B cell (primary cell): Measurements from ENCODE around the gene ACACB. TPM values are rescaled to one million over a fixed set of nuclear protein-coding genes. Genes with fewer than 3 reads are reported as not detected.

Experiments used
- ATAC-seq: fragments of 200-7000 bp; cut with Tn5 transposase; one replicate; pipeline ENCODE4 v1.10.0; 2021; ENCODE audit warnings: low read depth, mild to moderate bottlenecking, moderate number of reproducible peaks, moderate library complexity
- CTCF ChIA-PET: fragments of 350-600 bp; sonication (Branson Sonifier 250); formaldehyde crosslinking; loops from one replicate; lab custom pipeline; 2021; ENCODE audit warnings: antibody characterized with exemption, inconsistent platforms; lab: Charles Lee
- POLR2A ChIA-PET: fragments of 350-600 bp; sonication (Branson Sonifier 250); formaldehyde crosslinking; loops from one replicate; lab custom pipeline; 2021; ENCODE audit warnings: antibody characterized with exemption; lab: Charles Lee
- DNase-seq: peaks from one replicate; pipeline ENCODE4 v3.0.0; 2013
- H2AFZ ChIP-seq: 2 replicates; pipeline ENCODE4 v1.6.1; 2012; ENCODE audit warnings: mild to moderate bottlenecking, low read depth, low read length; ENCODE audit not compliant: insufficient read depth, poor library complexity, severe bottlenecking
- H3K27ac ChIP-seq, 2 donors: 1 replicate in 1 of 2; 2 replicates in 1 of 2; pipeline ENCODE4 v1.5.1; 2012 to 2013; ENCODE audit warnings: low read length in 2 of 2, mild to moderate bottlenecking in 2 of 2, moderate library complexity in 1 of 2
- H3K27me3 ChIP-seq, 4 experiments: fragments of 200-600 bp in 1 of 4; sonication (generic) in 1 of 4; replicated peaks in 1 of 4; 1 replicate in 2 of 4; 2 replicates in 2 of 4; pipeline versions ENCODE4 v1.6.1 to v1.7.0; 2013 to 2016; ENCODE audit warnings: low read length in 3 of 4, mild to moderate bottlenecking in 2 of 4, mixed read lengths in 1 of 4, moderate library complexity in 1 of 4; ENCODE audit not compliant: insufficient read depth in 4 of 4, control insufficient read depth in 3 of 4; ENCODE audit errors: control extremely low read depth in 1 of 4
- H3K36me3 ChIP-seq, 2 experiments: replicated peaks in 1 of 2; 1 replicate in 1 of 2; 2 replicates in 1 of 2; pipeline versions ENCODE4 v1.6.1 to v1.7.1; 2013; ENCODE audit warnings: low read length in 1 of 2; ENCODE audit not compliant: insufficient read depth in 2 of 2, control insufficient read depth in 1 of 2; ENCODE audit errors: control extremely low read depth in 1 of 2, extremely low read depth in 1 of 2
- H3K4me1 ChIP-seq, 2 donors: fragments of 200-600 bp in 1 of 2; sonication (generic) in 1 of 2; 1 replicate in 1 of 2; 2 replicates in 1 of 2; pipeline versions ENCODE4 v1.5.1 to v1.6.1; 2013 to 2017; ENCODE audit warnings: low read length in 2 of 2; ENCODE audit not compliant: control insufficient read depth in 2 of 2, insufficient read depth in 2 of 2
- H3K4me2 ChIP-seq: replicated peaks from 2 replicates; pipeline ENCODE3; 2012; ENCODE audit warnings: mild to moderate bottlenecking, low read depth, low read length; ENCODE audit not compliant: poor library complexity, severe bottlenecking
- H3K4me3 ChIP-seq, 5 experiments: fragments of 200-600 bp in 1 of 5; sonication (generic) in 1 of 5; 1 replicate in 3 of 5; 2 replicates in 2 of 5; pipeline versions ENCODE4 v1.5.1 to v1.7.0; 2011 to 2016; ENCODE audit warnings: low read length in 4 of 5, mild to moderate bottlenecking in 4 of 5, low read depth in 2 of 5, control low read depth in 1 of 5, moderate library complexity in 1 of 5; ENCODE audit not compliant: insufficient read depth in 1 of 5; ENCODE audit errors: control extremely low read depth in 1 of 5, extremely low read depth in 1 of 5
- H3K79me2 ChIP-seq: fragments of 200-600 bp; sonication (generic); one replicate; pipeline ENCODE4 v1.6.0; 2016; ENCODE audit warnings: low read length; ENCODE audit not compliant: control insufficient read depth, insufficient read depth
- H3K9ac ChIP-seq: fragments of 200-600 bp; sonication (generic); 2 replicates; pipeline ENCODE4 v1.6.1; 2017; ENCODE audit warnings: mild to moderate bottlenecking, low read length, moderate library complexity
- H3K9me3 ChIP-seq, 3 donors: one replicate each; pipeline versions ENCODE4 v1.6.1 to v1.7.1; 2013; ENCODE audit warnings: low read length in 2 of 3; ENCODE audit not compliant: control insufficient read depth in 2 of 3, insufficient read depth in 1 of 3; ENCODE audit errors: control extremely low read depth in 1 of 3
- H4K20me1 ChIP-seq: 2 replicates; pipeline ENCODE4 v1.6.0; 2012; ENCODE audit warnings: mild to moderate bottlenecking, low read length; ENCODE audit not compliant: insufficient read depth, control insufficient read depth, poor library complexity, severe bottlenecking
- H3K27ac Mint-ChIP-seq: one replicate; pipeline ENCODE4 v1.8.0; 2021; ENCODE audit warnings: mixed read lengths
- H3K27me3 Mint-ChIP-seq: one replicate; pipeline ENCODE4 v1.8.0; 2021; ENCODE audit warnings: mixed read lengths
- H3K4me1 Mint-ChIP-seq: one replicate; pipeline ENCODE4 v1.8.0; 2021; ENCODE audit warnings: mixed read lengths
- H3K4me3 Mint-ChIP-seq: one replicate; pipeline ENCODE4 v1.8.0; 2021; ENCODE audit warnings: mixed read lengths
- H3K9me3 Mint-ChIP-seq: one replicate; pipeline ENCODE4 v1.8.0; 2022; ENCODE audit warnings: mixed read lengths; ENCODE audit not compliant: insufficient read depth
- CTCF ChIP-seq: fragments of 200-600 bp; IDR thresholded peaks from one replicate; pipeline ENCODE4 v1.8.0; 2022; ENCODE audit warnings: antibody characterized with exemption, mild to moderate bottlenecking
- EZH2 ChIP-seq: IDR thresholded peaks from 2 replicates; pipeline ENCODE4 v1.6.1; 2012; ENCODE audit warnings: borderline replicate concordance, low read depth, mild to moderate bottlenecking, moderate library complexity, low read length; ENCODE audit not compliant: insufficient read depth, poor library complexity, severe bottlenecking
- WGBS: methylation state at CpG from one replicate; pipeline ENCODE4 v1.1.5; 2013; ENCODE audit warnings: missing lambda C conversion rate; ENCODE audit not compliant: insufficient coverage; 5-methylcytosine and 5-hydroxymethylcytosine counted together
- intact Hi-C: fragments of 100-400 bp; cut with micrococcal nuclease; formaldehyde crosslinking; loops from one replicate; pipeline ENCODE4 v1.10.0; 2022
- polyA plus RNA-seq: library from polyadenylated mRNA; depleted of rRNA; stranded (reverse); fragments of >200 nt; gene quantifications from 2 replicates; pipeline ENCODE4 v1.2.3, GENCODE V29; 2012
- total RNA-seq, 2 donors: library from RNA; stranded (reverse); fragments of 120-200 nt in 1 of 2; gene quantifications; 1 replicate in 1 of 2; 2 replicates in 1 of 2; pipeline versions ENCODE4 v1.2.3 to v1.2.4, GENCODE V29; 2013 to 2022

Gene ACACB
- total and polyA plus RNA-seq, 2 donors (not counting 1 experiment from before 2014, with no cell fraction given) = 7.4 to 27.5 TPM

GRCh38 chr12:109112720-109113465 is 3.5 kb upstream of the ACACB start:
- Mint-ChIP-seq H3K4me1 (peaks cover 10% of the 10 kb centered on the region), H3K4me3 (no peak overlapping the region), H3K9me3 (no peaks in the 10 kb centered on the region), H3K27ac (no peak overlapping the region), H3K27me3 (no peaks in the 10 kb centered on the region)
- Histone ChIP-seq H4K20me1 (no peaks in the 10 kb centered on the region), H3K27me3 (no peaks in the 10 kb centered on the region), H3K9me3 (no peaks in the 10 kb centered on the region), H3K4me1 (peaks cover 0 to 3% of the 10 kb centered on the region in 2 donors), H2AFZ (no peak overlapping the region), H3K4me2 (no peak overlapping the region), H3K79me2 (no peaks in the 10 kb centered on the region), H3K9ac (no peak overlapping the region), H3K27ac (no peak overlapping the region), H3K4me3 (no peak overlapping the region), H3K36me3 (peaks cover 0 to 3% of the 10 kb centered on the region in 2 experiments)
- no peak for DNase-seq
- POLR2A ChIA-PET = no interaction called here
- 85% methylated on average over 4 of the region's 11 CpGs for WGBS
- TF ChIP-seq EZH2 = no peak
- TF ChIP-seq CTCF = no peak
- no peak for ATAC-seq
- CTCF ChIA-PET = interaction anchor here (0.5 to 4.0 kb wide), 18 partner anchors 9 to 283 kb away, joined by 3 to 25 read pairs (median 6); partner anchors contain the start of genes ALKBH2 and USP30
- intact Hi-C loops = loop anchor here (1.0 to 2.0 kb wide), 2 partner anchors 15 to 280 kb away; no protein-coding TSS in a partner anchor
